OCI-LY7 (cell line): Measurements from ENCODE around the gene HIP1R.

Experiments used
- CTCF ChIP-seq: fragments of 200-600 bp; sonication (generic); conservative IDR thresholded peaks from 2 replicates; pipeline ENCODE4 v1.5.1; 2014; ENCODE audit warnings: mild to moderate bottlenecking, antibody characterized with exemption, low read length, moderate library complexity, mixed read lengths
- EZH2phosphoT487 ChIP-seq: fragments of 200-600 bp; sonication (generic); IDR thresholded peaks from 2 replicates; pipeline ENCODE4 v1.6.1; 2018; ENCODE audit warnings: low read depth, borderline replicate concordance, mild to moderate bottlenecking, mixed run types, antibody characterized with exemption, low read length, moderate library complexity, mixed read lengths

- TF ChIP-seq CTCF = no peak
- TF ChIP-seq EZH2phosphoT487 = no peak
Observed at GRCh38 chr12:122873540-122873939, 38.3 kb downstream of the HIP1R start.
